ENCODE data around the gene COMTD1.

GRCh38 chr10:75240329-75241076, 4.7 kb upstream of the COMTD1 start:
- TF ChIP-seq EZH2phosphoT487 (IDR thresholded peaks at IDR 0.05; ENCODE audit: low read depth) (no peak), CTCF (IDR thresholded peaks at IDR 0.05; ENCODE audit: low read depth, low read length) (no peak)

Measured in OCI-LY3 (cell line).